HUES64 (cell line): ENCODE measurements around the gene PRKCZ.

ENCODE experiments used
- H3K27ac ChIP-seq: 2 replicates; pipeline ENCODE4 v1.7.0; 2013; ENCODE audit warnings: low read depth, low read length, inconsistent platforms
- H3K27me3 ChIP-seq: 2 replicates; pipeline ENCODE4 v1.6.1; 2013; ENCODE audit warnings: mild to moderate bottlenecking, low read length; ENCODE audit not compliant: insufficient read depth
- H3K36me3 ChIP-seq: 2 replicates; pipeline ENCODE4 v1.6.1; 2013; ENCODE audit warnings: mild to moderate bottlenecking, low read length; ENCODE audit not compliant: insufficient read depth
- H3K4me1 ChIP-seq: 2 replicates; pipeline ENCODE4 v1.6.1; 2013; ENCODE audit warnings: mild to moderate bottlenecking, low read length, moderate library complexity; ENCODE audit not compliant: insufficient read depth
- H3K4me3 ChIP-seq: 2 replicates; pipeline ENCODE4 v1.5.1; 2013; ENCODE audit warnings: mild to moderate bottlenecking, low read length, moderate library complexity
- H3K9ac ChIP-seq: 2 replicates; pipeline ENCODE4 v1.6.1; 2013; ENCODE audit warnings: mild to moderate bottlenecking, low read depth, low read length
- H3K9me3 ChIP-seq: 2 replicates; pipeline ENCODE4 v1.6.1; 2013; ENCODE audit warnings: low read depth, low read length; ENCODE audit not compliant: insufficient read depth
- WGBS: fragments of 150-250, 120-280 bp; methylation state at CpG from one replicate; pipeline ENCODE4 v1.1.7; 2013; ENCODE audit warnings: missing lambda C conversion rate; 5-methylcytosine and 5-hydroxymethylcytosine counted together

PRKCZ gene

DNA sequence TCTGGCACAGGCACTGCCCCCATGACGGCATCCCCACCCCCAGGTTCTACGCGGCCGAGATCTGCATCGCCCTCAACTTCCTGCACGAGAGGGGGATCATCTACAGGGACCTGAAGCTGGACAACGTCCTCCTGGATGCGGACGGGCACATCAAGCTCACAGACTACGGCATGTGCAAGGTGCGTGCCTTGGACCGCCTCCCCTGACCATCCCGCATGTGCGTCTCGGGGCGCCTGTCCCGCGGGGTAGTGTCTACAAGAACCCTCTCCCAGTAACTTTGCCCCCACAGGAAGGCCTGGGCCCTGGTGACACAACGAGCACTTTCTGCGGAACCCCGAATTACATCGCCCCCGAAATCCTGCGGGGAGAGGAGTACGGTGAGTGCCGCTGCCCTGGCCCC is 121.8 kb downstream of the PRKCZ start:
- Histone ChIP-seq H3K9me3 (no peaks in the 10 kb centered on the region), H3K27ac (no peak overlapping the region), H3K4me3 (no peak overlapping the region), H3K4me1 (no peaks in the 10 kb centered on the region), H3K27me3 (no peaks in the 10 kb centered on the region), H3K36me3 (peaks cover 8% of the 10 kb centered on the region), H3K9ac (no peak overlapping the region)
- WGBS, result 95% methylated on average over 26 of the region's 26 CpGs

DNA sequence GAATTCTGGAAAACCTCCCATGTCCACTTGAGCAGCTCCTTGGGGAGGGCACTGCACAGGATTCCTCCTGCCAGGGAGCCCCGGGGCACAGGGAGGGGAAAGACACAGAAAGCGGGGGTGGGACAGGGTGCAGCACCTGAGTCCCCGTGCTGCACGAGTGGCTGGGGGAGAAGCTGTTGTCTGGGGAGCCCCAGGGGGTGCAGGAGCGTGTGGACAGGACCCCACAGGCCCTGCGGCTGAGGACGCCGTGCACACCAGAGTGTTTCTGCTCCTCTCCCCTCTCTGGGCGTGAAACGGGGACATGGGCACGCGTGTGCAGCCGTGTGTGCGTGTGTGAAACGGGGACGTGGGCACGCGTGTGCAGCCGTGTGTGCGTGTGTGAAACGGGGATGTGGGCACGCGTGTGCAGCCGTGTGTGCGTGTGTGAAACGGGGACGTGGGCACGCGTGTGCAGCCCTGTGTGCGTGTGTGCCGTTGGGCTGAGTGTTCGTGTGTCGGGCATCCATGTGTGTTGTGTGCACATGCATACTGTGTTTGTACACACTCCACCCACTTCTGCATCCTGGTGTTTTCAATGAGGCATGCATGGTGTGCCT is 122.4 kb downstream of the PRKCZ start:
- Histone ChIP-seq H3K4me3 (no peak overlapping the region), H3K27me3 (no peaks in the 10 kb centered on the region), H3K9me3 (no peaks in the 10 kb centered on the region), H3K27ac (no peak overlapping the region), H3K4me1 (no peaks in the 10 kb centered on the region), H3K9ac (no peak overlapping the region), H3K36me3 (peaks cover 9% of the 10 kb centered on the region)
- 97% methylated on average over 33 of the region's 33 CpGs for WGBS

DNA sequence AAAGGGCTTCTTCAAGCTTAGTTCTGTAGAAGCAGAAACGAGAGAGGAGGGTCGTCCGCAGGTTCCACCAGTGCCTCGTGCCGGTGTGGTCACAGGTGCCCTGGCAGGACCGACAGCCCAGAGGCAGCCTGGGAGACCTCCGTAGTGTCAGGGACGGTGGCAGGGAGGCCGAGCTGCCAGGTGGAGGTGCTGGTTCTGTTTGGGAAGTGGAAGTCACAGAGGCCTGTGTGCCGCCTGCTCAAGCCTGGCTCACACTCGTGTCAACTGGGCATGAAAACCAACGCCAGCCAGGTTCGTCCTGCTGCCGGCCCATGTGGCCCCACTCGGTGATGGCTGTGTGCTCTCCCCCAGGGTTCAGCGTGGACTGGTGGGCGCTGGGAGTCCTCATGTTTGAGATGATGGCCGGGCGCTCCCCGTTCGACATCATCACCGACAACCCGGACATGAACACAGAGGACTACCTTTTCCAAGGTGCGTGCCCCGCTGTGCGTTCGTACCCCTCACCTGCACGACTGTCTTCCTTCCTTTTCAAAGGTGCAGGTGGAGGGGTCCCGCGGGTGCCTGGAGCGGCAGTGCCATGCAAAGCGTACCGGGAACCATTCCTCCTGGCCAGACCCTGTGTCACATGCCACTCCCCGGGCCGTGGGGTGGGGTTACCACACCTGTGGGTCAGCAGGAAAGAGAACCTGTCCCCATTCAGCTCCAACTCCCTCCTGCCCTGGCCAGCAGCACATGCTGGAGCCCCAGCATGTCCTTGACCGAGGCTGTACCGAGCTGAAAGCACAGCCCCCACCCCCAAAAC is 123.5 kb downstream of the PRKCZ start:
- Histone ChIP-seq H3K4me3 (no peak overlapping the region), H3K9ac (no peak overlapping the region), H3K4me1 (no peaks in the 10 kb centered on the region), H3K27me3 (no peaks in the 10 kb centered on the region), H3K36me3 (peaks cover 16% of the 10 kb centered on the region), H3K27ac (no peak overlapping the region), H3K9me3 (no peaks in the 10 kb centered on the region)
- WGBS, result 89% methylated on average over 37 of the region's 37 CpGs

DNA sequence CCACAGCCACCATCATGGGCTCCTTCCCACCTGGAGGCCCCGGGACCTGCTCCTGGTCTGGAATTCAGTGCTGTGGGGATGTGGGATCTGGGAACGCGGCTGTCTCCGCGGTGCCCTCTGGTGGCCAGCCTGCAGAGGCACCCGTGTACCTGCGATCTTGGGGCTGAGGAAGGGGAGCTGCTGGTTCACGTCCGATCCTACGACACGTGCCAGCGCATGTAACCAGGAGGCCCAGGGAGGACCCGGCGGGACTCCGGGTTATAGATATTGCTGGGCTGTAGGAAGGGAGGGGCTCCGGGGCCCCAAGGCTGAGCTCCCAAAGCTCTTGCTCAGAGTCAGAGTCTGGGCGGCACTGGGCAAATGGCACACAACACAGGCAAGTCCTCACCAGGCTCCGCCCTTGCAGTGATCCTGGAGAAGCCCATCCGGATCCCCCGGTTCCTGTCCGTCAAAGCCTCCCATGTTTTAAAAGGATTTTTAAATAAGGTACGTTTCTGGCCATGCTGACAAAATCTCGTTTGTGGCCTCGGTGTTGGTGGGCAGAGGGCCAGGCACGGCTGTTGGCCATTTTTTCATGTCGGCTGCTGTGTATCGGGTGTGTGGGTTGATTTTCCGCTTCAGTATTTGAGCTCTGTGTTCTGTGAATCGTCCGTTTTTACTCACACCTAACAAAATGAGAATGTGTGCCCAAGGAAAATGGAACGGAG is 124.3 kb downstream of the PRKCZ start:
- H3K27ac ChIP-seq, result no peak overlapping the region
- H3K4me3 ChIP-seq, result no peak overlapping the region
- H3K36me3 ChIP-seq, result peaks cover 16% of the 10 kb centered on the region
- H3K9ac ChIP-seq, result no peak overlapping the region
- H3K4me1 ChIP-seq, result no peaks in the 10 kb centered on the region
- WGBS, result 60% methylated on average over 31 of the region's 31 CpGs
- H3K27me3 ChIP-seq, result no peaks in the 10 kb centered on the region
- H3K9me3 ChIP-seq, result no peaks in the 10 kb centered on the region

DNA sequence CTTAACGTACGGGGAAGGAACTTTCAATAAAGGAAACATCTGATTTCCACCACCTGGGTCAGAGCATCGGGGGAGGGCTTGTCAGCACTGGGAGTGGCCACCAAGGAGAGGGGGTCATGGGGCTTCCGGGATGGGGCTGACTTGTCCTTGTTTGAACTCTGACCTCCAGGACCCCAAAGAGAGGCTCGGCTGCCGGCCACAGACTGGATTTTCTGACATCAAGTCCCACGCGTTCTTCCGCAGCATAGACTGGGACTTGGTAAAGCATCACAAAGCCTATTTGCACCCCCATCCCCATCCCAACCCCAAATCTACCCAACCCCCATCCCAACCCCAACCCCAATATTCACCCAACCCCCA is 124.8 kb downstream of the PRKCZ start:
- Histone ChIP-seq H3K27ac (no peak overlapping the region), H3K4me1 (no peaks in the 10 kb centered on the region), H3K36me3 (peaks cover 17% of the 10 kb centered on the region), H3K9ac (no peak overlapping the region), H3K4me3 (no peak overlapping the region), H3K27me3 (no peaks in the 10 kb centered on the region), H3K9me3 (no peaks in the 10 kb centered on the region)
- 97% methylated on average over 9 of the region's 9 CpGs for WGBS

DNA sequence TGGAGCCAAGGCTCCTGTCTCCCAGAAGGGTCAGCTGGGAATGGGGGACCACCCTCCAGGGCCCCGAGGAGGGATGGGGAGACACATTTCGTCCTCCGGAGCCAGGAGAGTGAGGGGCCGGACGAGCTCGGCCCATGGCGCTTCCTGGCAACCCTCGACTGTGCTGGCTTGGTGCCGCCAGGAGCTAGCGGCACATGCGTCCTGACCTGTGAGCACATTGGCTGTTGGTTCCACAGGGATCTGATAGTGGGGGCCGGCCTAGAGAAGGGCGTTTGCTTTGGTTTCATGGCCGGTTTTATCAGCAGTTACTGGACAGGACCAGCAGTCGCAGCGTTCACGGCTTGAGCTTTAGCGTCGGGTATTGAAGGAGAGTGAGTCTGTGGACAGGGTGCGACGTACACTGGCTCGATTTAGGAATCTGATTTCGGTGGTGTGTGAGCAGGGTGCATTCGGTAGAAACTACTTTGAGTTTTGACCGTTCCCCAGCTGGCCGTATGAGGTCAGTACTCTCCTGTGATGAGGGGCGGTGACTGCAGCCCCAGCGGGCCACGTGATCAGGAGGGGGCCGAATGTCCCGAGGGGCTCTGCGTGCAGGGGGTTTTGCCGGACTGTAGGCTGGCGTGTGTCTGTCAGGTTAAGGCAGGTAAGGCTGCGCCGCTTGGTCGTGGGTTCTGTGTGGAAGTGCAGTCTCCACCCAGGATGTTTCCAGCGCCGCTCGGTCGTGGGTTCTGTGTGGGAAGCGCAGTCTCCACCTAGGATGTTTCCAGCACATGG is 125.7 kb downstream of the PRKCZ start:
- peaks cover 24% of the 10 kb centered on the region for H3K36me3 ChIP-seq

DNA sequence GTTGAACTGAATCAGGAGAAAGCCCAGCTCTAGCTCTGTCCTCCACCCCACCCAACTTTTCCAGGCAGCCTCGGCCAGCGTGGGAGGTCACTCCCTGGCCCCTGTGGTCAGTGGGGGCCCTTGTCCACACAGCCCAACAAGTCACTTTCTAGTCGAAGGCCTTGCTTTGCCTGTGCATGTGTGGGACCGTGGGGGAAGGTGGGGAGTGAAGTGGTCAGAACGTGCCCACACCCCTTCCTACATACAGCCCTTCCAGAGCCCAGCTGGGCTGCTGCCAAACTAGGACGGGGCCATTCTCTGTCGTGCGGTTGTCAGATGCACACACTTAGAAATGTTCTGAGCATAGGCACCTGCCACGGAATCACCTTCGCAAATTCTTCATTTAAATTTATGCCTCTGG is 126.4 kb downstream of the PRKCZ start:
- 92% methylated on average over 9 of the region's 10 CpGs for WGBS
- no peaks in the 10 kb centered on the region for H3K4me1 ChIP-seq

More for the DNA sequence above, 125.7 kb downstream of the PRKCZ start:
- H3K4me1 ChIP-seq, result no peaks in the 10 kb centered on the region
- WGBS, result 95% methylated on average over 42 of the region's 42 CpGs
- H3K9ac ChIP-seq, result no peak overlapping the region
- H3K27ac ChIP-seq, result no peak overlapping the region
- no peaks in the 10 kb centered on the region for H3K27me3 ChIP-seq
- H3K9me3 ChIP-seq, result no peaks in the 10 kb centered on the region
- no peak overlapping the region for H3K4me3 ChIP-seq

DNA sequence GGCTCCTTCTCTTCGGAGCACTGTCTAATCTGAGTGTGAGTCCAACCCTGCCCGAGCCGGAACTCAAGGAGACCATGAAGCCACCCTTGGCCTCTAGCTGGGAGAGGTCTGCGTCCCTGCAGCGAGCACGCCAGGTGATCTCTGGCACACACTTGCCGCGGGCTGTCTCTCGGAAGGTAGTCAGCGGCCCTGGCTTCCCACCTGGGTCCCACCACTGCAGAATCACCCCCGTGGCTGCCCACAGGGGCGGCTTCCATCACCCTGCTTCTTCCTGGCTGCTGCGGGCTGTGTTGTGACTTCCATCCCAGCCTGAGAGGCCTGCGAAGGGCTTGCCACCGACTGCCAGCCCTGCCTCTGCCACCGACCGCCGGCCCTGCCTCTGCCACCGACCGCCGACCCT is 127.3 kb downstream of the PRKCZ start:
- H3K9ac ChIP-seq, result no peak overlapping the region
- H3K27ac ChIP-seq, result no peak overlapping the region
- peaks cover 21% of the 10 kb centered on the region for H3K36me3 ChIP-seq
- no peaks in the 10 kb centered on the region for H3K9me3 ChIP-seq
- H3K4me1 ChIP-seq, result no peaks in the 10 kb centered on the region
- WGBS, result 95% methylated on average over 21 of the region's 21 CpGs
- no peak overlapping the region for H3K4me3 ChIP-seq
- H3K27me3 ChIP-seq, result no peaks in the 10 kb centered on the region

More for the DNA sequence above, 126.4 kb downstream of the PRKCZ start:
- Histone ChIP-seq H3K27ac (no peak overlapping the region), H3K9me3 (no peaks in the 10 kb centered on the region), H3K36me3 (peaks cover 25% of the 10 kb centered on the region), H3K4me3 (no peak overlapping the region), H3K27me3 (no peaks in the 10 kb centered on the region), H3K9ac (no peak overlapping the region)

DNA sequence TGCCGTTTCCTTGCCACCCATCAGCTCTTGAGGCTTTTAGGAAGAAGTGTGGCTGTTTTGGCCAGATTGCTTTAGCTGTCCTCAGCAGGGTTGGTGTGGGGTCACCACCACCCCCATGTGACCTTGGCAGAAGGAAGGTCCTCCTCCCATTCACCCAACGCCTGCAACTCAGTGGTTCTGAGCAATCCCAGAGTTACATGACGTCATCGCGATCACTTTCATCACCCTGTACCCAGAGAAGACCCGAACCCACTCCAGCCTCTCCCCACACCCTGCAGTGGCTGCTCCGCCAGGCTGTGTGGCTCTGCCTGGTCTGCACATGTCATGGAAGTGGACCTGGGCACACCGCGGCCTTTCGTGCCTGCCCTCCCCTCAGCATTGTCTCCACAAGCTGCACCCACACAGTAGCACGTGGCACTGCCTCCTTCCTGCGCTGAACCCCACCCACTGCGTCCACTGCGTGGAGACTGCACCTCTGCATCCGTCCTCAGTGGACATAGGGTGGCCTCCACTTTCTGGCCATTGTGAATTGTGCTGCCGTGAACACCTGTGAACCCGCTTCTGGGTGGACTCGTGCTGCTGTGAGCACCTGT is 127.8 kb downstream of the PRKCZ start:
- H3K4me1 ChIP-seq, result no peaks in the 10 kb centered on the region
- no peak overlapping the region for H3K9ac ChIP-seq
- H3K9me3 ChIP-seq, result no peaks in the 10 kb centered on the region
- H3K4me3 ChIP-seq, result no peak overlapping the region
- H3K36me3 ChIP-seq, result peaks cover 20% of the 10 kb centered on the region
- 95% methylated on average over 18 of the region's 18 CpGs for WGBS
- no peak overlapping the region for H3K27ac ChIP-seq
- no peaks in the 10 kb centered on the region for H3K27me3 ChIP-seq

DNA sequence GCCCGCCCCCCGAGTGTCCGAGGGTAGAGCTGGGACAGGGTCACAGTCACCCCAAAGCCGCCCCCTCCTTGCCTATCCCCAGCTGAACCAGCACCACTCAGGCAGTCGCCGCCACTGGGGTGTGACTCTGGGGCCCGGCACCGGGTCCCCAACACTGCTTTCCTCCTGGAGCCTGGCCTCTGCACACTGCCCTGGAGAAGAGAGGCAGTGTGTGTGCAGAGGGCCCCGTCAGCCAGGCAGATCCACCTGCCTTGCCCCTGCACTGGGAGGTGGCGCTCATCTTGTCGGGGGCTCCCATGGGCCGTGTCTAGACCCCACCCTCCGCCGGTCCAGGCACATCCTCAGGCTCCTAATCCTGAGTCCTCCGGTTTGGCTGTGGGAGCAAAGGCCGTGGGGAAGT is 128.7 kb downstream of the PRKCZ start:
- H3K27ac ChIP-seq, result no peak overlapping the region
- no peak overlapping the region for H3K9ac ChIP-seq
- no peaks in the 10 kb centered on the region for H3K27me3 ChIP-seq
- H3K4me1 ChIP-seq, result no peaks in the 10 kb centered on the region
- H3K9me3 ChIP-seq, result no peaks in the 10 kb centered on the region
- no peak overlapping the region for H3K4me3 ChIP-seq
- H3K36me3 ChIP-seq, result peaks cover 20% of the 10 kb centered on the region
- WGBS, result 96% methylated on average over 16 of the region's 16 CpGs
